OCI-LY1 (cell line): ENCODE data around the gene OGA.

Source experiments
- H2AFZ ChIP-seq: fragments of 200-600 bp; sonication (generic), shearing (Covaris generic); 2 replicates; pipeline ENCODE4 v1.6.0; 2014; ENCODE audit warnings: antibody characterized with exemption, mild to moderate bottlenecking, low read length
- H3F3A ChIP-seq: fragments of 200-600 bp; sonication (generic), shearing (Covaris generic); 2 replicates; pipeline ENCODE4 v1.6.0; 2014; ENCODE audit warnings: mild to moderate bottlenecking, antibody characterized with exemption, low read length, moderate library complexity; ENCODE audit not compliant: insufficient read depth
- H3K27ac ChIP-seq: fragments of 200-600 bp; sonication (generic); 2 replicates; pipeline ENCODE4 v1.5.1; 2014; ENCODE audit warnings: low read length, mixed run types, mild to moderate bottlenecking, low read depth; ENCODE audit not compliant: poor library complexity, severe bottlenecking
- H3K27me3 ChIP-seq: fragments of 200-600 bp; sonication (generic); 2 replicates; pipeline ENCODE4 v1.6.0; 2014; ENCODE audit warnings: antibody characterized with exemption, mild to moderate bottlenecking, low read length, moderate library complexity; ENCODE audit not compliant: insufficient read depth
- H3K36me3 ChIP-seq: fragments of 200-600 bp; sonication (generic); 2 replicates; pipeline ENCODE4 v1.6.1; 2014; ENCODE audit warnings: mild to moderate bottlenecking, antibody characterized with exemption, low read length, moderate library complexity, mixed read lengths; ENCODE audit not compliant: insufficient read depth
- H3K4me1 ChIP-seq: fragments of 200-600 bp; sonication (generic); 2 replicates; pipeline ENCODE4 v1.5.1; 2014; ENCODE audit warnings: mild to moderate bottlenecking, low read length, moderate library complexity; ENCODE audit not compliant: insufficient read depth, severe bottlenecking
- H3K4me2 ChIP-seq: fragments of 200-600 bp; sonication (generic), shearing (Covaris generic); 2 replicates; pipeline ENCODE4 v1.6.1; 2014; ENCODE audit warnings: low read length
- H3K4me3 ChIP-seq: fragments of 200-600 bp; sonication (generic); 2 replicates; pipeline ENCODE4 v1.5.1; 2014; ENCODE audit warnings: low read length, low read depth, mild to moderate bottlenecking, mixed read lengths; ENCODE audit not compliant: poor library complexity, severe bottlenecking
- H3K79me2 ChIP-seq: fragments of 200-600 bp; shearing (Covaris generic); 2 replicates; pipeline ENCODE4 v1.6.1; 2016; ENCODE audit warnings: mixed run types, low read length, mixed read lengths; ENCODE audit not compliant: insufficient read depth
- H3K9ac ChIP-seq: fragments of 200-600 bp; sonication (generic), shearing (Covaris generic); 2 replicates; pipeline ENCODE4 v1.6.1; 2014; ENCODE audit warnings: mild to moderate bottlenecking, low read length, mixed read lengths
- H3K9me2 ChIP-seq: fragments of 200-600 bp; sonication (generic), shearing (Covaris generic); 2 replicates; pipeline ENCODE4 v1.6.1; 2014; ENCODE audit warnings: low read depth, mild to moderate bottlenecking, low read length, mixed read lengths
- H3K9me3 ChIP-seq: fragments of 200-600 bp; shearing (Covaris generic); 2 replicates; pipeline ENCODE4 v1.6.1; 2014; ENCODE audit warnings: low read length, mixed read lengths
- H4K20me1 ChIP-seq: fragments of 200-600 bp; sonication (generic), shearing (Covaris generic); 2 replicates; pipeline ENCODE4 v1.6.0; 2016; ENCODE audit warnings: mild to moderate bottlenecking, low read length; ENCODE audit not compliant: insufficient read depth
- EZH2 ChIP-seq: fragments of 200-600 bp; sonication (generic), shearing (Covaris generic); IDR thresholded peaks from 2 replicates; pipeline ENCODE4 v1.8.0; 2017; ENCODE audit warnings: borderline replicate concordance, mixed run types, mild to moderate bottlenecking, antibody characterized with exemption, low read length, moderate library complexity, mixed read lengths
- TF ChIP-seq, protein P1 (sequence below): fragments of 200-600 bp; sonication (generic), shearing (Covaris generic); IDR thresholded peaks from 2 replicates; pipeline ENCODE4 v1.5.1; 2017; ENCODE audit warnings: mild to moderate bottlenecking, antibody characterized with exemption, low read length, moderate library complexity, mixed read lengths

Gene OGA

DNA sequence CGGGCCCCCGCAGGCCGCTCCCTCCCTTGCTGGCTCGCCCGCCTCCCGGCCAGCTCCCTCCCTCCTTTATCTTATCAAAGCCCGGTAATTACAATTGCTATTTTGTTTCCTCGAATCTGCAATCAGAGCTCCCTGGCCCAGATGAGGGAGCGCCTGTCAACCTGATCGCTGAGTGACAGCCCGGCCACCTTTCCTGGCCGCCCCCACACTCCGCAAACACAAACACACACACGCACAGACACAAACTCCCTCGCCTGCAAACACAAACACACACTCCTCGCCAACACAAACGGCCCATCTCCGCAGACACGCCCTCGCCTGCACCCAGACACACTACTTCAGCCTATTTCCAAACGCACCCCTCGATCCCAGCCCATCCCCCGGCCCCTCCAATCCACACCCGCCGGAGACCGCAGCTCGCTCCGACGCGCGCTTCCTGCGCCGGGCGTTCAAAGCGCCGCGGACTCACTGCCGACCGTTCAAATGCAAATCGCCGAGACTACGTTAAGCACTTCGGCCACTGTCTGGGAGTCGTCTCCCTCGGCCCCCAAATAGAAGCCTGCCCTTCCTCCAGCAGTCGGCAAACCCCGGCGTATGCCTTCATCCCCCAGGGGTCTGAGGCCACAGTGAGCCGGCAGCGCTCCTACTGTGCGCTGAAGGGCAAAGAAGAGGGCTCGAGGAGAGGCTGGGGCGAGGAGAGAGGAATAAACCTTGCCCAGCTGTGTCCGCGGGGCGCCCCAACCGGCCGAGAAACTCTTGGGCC lies 39.3 kb downstream of the OGA start:
- Histone ChIP-seq H3K4me3 (peak overlapping the region; percentile 55), H3K27me3 (no peaks in the 10 kb centered on the region), H3K4me2 (peak overlapping the region; percentile 86), H3K9ac (peak overlapping the region; percentile 44; the same call in 1 of the 2 replicates), H3K4me1 (peaks cover 38% of the 10 kb centered on the region), H4K20me1 (no peaks in the 10 kb centered on the region), H3K36me3 (peaks cover 8% of the 10 kb centered on the region; the same call in 1 of the 2 replicates), H3K27ac (no peak overlapping the region), H3K79me2 (no peaks in the 10 kb centered on the region), H3K9me2 (no peaks in the 10 kb centered on the region), H3F3A (no peaks in the 10 kb centered on the region), H2AFZ (no peak overlapping the region), H3K9me3 (no peaks in the 10 kb centered on the region)
- TF ChIP-seq, protein P1, sequence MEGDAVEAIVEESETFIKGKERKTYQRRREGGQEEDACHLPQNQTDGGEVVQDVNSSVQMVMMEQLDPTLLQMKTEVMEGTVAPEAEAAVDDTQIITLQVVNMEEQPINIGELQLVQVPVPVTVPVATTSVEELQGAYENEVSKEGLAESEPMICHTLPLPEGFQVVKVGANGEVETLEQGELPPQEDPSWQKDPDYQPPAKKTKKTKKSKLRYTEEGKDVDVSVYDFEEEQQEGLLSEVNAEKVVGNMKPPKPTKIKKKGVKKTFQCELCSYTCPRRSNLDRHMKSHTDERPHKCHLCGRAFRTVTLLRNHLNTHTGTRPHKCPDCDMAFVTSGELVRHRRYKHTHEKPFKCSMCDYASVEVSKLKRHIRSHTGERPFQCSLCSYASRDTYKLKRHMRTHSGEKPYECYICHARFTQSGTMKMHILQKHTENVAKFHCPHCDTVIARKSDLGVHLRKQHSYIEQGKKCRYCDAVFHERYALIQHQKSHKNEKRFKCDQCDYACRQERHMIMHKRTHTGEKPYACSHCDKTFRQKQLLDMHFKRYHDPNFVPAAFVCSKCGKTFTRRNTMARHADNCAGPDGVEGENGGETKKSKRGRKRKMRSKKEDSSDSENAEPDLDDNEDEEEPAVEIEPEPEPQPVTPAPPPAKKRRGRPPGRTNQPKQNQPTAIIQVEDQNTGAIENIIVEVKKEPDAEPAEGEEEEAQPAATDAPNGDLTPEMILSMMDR, result no peak
- TF ChIP-seq EZH2, result no peak

GRCh38 chr10:101778151-101778780 lies 40.0 kb downstream of the OGA start:
- Histone ChIP-seq H3K27me3 (no peaks in the 10 kb centered on the region), H2AFZ (no peak overlapping the region), H3K79me2 (no peaks in the 10 kb centered on the region), H3F3A (no peaks in the 10 kb centered on the region), H4K20me1 (no peaks in the 10 kb centered on the region), H3K4me1 (peaks cover 32% of the 10 kb centered on the region), H3K27ac (no peak overlapping the region), H3K4me3 (peak overlapping the region; percentile 55), H3K9me2 (no peaks in the 10 kb centered on the region), H3K9ac (no peak overlapping the region), H3K4me2 (peak overlapping the region; percentile 86), H3K9me3 (no peaks in the 10 kb centered on the region), H3K36me3 (peaks cover 8% of the 10 kb centered on the region; the same call in 1 of the 2 replicates)
- TF ChIP-seq, protein P1, result no peak
- TF ChIP-seq EZH2, result no peak

GRCh38 chr10:101777619-101778145 lies 40.6 kb downstream of the OGA start:
- no peaks in the 10 kb centered on the region for H3K9me2 ChIP-seq
- no peak overlapping the region for H3K9ac ChIP-seq
- H2AFZ ChIP-seq, result no peak overlapping the region
- no peak overlapping the region for H3K4me3 ChIP-seq
- peaks cover 32% of the 10 kb centered on the region for H3K4me1 ChIP-seq
- no peak overlapping the region for H3K27ac ChIP-seq
- TF ChIP-seq EZH2, result no peak
- TF ChIP-seq, protein P1, result no peak
- H4K20me1 ChIP-seq, result no peaks in the 10 kb centered on the region
- H3K4me2 ChIP-seq, result no peak overlapping the region
- H3F3A ChIP-seq, result no peaks in the 10 kb centered on the region
- H3K36me3 ChIP-seq, result peaks cover 8% of the 10 kb centered on the region; the same call in 1 of the 2 replicates
- H3K9me3 ChIP-seq, result no peaks in the 10 kb centered on the region
- no peaks in the 10 kb centered on the region for H3K79me2 ChIP-seq
- no peaks in the 10 kb centered on the region for H3K27me3 ChIP-seq
